GM04503 (cell line): ENCODE measurements around the gene TTC22.
"Not testable (repeated sequence)": the region's sequence is repeated elsewhere in the genome, so short reads cannot be mapped to it uniquely, and the experiment has no call there.

ENCODE experiments used
- DNase-seq: peaks from one replicate; pipeline ENCODE4 v3.0.0-alpha.2; 2012; ENCODE audit warnings: low read depth

TTC22 gene

DNA sequence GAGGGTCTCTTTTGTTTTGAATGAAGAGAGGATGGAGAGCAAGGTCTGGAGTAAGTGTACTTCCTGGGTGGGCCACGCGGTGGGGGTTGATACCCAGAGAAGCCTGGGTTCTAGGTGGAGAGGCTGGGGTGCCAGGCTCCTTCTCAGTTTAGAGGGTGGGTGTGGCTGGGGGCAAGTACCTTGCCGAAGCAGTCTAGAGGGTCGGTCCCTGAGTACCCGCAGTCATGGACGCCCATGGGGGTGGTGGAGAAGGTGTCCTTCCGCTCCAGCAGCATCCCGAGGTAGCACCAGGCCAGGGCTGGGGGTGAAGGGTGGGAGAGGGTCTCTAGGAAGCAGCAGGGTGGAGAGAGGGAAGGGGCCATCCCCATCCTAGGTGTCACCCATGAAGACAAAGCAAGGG, 14.3 kb downstream of the TTC22 start:
- DNase-seq, result no peak

DNA sequence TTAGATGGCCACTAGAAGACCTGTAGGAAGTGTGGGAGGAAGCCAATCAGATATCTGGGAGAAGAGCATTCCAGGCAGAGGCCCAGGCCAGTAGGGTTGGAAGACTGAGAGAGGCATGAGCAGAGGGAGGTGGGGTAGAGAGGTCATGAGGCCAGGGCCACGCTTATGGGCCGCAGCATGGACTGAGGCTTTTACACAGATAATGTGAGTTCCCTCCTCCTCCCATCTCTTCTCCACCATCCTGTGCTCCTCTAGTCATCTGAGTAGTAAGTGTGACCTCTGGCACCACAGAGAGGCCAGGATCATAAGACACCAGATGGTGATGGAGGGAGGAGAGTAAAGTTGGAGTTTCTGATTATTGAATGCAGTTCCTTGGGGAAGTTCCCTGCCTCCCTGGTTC, 17.1 kb downstream of the TTC22 start:
- no peak for DNase-seq

DNA sequence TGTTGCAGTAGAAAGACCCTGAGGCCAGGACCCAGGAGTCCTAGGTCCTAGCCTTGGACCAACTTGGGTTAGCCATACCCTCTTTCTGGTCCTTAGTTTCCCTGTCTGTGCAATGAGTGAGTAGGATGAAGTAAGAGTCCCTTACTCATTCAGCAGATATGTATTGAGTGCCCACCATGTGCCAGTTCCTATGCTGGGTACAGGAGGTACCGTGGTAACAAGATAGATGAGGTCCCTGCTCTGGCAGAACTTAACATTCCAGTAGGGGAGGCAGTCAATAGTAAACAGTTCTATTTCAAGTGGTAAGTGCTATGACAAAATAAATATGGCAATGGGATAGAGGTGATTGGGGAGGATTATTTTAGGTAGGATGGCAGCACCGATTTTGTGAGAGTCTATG, 18.5 kb downstream of the TTC22 start:
- no peak for DNase-seq

DNA sequence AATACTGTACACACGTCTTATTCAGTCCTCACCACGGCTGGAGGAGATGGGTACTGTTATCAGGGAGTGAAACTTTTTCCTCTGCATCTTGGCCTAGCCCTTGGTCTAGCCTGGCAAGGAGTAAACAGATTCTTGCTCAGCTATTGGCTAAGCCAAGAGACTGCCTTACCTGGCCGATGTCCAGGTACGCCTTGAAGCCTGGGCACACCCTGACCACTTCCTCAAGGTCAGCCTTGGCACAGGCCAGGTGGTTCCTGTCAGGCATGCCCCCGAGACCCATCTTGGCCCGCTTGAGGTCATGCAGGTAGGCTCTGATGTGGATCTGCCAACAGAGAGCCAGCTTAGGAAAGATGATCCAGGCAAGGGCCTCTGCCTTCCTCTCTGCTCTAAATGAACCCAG, 19.0 kb downstream of the TTC22 start:
- no peak for DNase-seq

DNA sequence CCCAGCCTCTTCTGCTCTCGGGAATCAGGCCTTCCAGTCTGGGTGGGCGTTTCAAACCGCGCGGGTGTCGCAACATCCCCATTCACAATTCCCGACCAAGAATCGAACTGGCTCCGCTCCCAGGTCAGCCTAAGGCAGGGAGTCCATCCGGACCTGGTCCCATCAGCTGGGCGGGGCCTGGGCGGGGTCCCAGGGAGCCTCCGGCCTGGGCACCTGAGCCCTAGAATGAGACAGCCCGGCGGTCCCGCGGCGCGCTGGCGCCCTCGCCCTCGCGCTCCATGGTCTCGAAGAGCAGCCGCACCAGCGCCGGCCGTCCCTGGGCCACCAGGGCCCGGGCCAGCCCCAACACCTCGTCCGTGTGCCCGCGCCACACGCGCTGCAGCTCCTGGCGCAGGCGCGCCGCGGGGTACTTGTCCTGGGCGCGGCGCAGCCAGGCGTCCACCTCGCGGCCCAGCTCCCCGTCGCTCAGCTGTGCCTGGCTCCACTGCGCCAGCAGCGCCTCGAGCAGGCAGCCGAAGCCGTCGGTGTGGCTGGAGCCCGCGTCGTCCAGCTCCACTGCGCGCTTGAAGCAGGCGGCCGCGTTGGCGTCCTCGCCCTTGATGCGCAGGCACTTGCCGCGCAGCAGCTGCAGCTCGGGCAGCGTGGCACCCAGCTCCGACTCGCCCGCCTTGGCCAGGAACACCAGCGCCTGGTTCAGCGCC, 19.9 kb downstream of the TTC22 start:
- no peak for DNase-seq

DNA sequence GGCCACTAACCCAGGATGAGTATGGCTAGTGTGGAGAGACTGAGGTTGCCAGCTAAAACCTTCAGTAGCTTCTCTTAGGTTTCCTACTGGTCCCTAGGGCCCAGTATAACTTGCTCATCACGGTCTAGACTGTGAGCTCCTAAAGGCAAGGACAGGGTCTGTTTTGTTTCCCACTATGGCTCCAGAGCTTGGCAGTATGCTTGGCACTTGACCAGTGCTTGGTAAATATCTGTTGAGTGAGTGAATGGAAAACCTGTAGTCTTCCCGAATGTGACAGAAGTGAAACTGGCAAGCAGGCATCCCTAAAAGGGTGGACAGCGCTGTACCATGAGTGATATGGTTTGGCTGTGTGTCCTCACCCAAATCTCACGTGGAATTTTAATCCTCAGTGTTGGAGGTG, 23.7 kb downstream of the TTC22 start:
- no peak for DNase-seq

DNA sequence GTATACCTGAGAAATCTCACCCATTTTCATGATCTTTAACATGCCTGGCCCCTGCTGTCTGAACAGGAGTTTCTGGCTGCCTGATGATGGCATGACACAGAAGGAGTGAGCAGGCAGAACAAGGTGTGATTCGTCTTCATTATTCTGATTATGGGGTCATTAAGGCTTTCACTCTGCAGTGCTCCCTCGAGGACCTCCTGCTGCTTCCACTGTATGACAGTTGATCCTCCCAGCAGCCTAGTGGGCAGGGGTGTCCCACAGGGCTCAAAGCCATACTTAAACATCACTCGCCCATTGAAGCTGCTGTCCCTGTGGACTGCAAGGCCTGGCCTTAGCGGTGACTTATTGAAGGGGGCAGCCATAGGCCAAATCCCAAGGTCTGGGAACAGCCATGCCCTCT, 24.1 kb downstream of the TTC22 start:
- no peak for DNase-seq

DNA sequence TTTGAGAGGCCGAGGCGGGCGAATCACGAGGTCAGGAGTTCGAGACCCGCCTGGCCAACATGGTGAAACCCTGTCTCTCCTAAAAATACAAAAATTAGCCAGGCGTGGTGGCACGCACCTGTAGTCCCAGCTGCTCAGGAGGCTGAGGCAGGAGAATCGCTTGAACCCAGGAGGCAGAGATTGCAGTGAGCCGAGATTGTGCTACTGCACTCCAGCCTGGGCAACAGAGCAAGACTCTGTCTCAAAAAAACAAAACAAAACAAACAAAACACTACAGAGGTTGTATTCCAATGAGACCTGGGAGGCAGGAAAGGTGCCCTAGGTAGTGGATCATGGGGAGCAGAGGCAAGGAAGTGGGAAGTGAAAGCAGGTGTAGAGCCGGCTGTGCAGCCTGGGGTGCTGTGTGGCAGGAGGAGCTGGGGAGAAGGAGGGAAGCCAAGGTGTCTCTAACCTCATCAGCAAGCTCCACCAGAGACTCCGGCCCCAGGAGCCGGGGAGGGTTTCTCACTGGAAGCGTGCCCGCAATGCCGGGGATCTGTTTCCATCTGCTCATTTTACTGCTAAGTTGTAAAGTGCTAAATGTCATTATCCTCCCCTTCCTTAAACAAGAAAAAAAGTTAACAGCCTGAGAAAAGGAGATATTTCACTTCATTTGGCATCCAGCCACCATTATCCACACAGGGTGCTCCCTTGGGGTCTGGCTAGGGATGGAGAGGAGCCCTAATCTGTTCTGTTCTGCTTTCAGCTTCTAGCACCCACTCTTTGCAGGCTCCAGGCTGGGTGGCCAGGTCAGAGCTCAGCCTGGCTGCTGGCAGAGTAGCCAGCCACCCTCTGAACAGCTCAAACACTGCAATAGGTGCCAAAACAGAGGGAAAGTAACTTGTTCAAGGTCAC, 25.0 kb downstream of the TTC22 start:
- DNase-seq, result not testable (repeated sequence)

DNA sequence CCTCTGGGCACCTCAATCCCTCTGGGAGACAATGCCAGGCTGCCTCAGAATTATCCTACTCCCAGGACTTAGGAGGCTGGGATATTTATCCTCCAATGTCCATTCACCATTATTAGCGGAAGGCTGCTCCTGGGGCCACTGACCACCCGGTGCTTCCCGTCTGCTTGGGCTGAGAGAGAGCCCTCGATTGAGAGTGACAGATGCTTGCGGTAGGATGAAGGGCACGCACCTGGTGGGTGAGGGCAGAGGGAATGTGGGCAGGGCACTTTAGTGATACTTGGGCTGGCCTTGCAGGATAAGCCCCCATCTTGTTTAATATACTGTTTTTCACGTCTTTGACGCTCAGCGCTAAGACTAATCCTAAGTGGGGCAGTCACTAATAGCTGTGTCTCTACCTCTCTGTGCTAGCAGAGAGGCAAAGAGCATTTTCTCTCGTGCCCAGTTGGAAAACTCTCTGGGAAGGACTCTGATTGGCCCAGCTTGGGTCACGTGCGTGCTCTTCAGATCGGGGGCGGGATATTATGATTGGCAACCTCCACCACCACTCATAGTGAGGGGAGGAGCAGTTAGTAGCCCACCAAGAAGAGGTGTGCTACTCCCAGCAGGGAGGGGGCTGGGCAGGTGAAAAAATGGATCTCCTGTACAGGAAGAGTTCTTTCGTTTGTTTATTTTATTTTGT, 26.2 kb downstream of the TTC22 start:
- no peak for DNase-seq

DNA sequence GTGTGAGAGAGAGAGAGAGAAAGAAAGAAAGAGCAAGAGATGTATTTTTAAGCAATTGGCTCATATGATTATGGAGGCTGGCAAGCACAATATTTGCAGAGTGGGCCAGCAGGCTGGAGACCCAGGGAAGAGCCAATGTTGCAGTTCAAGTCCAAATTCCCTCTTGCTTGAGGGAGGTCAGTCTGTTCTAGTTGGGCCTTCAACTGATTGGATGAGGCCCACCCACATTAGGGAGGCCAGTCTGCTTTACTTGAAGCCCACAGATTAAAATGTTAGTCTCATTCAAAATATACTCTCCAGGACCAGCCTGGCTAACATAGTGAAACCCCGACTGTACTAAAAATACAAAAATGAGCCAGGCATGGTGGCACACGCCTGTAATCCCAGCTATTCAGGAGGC, 28.2 kb downstream of the TTC22 start:
- DNase-seq, result no peak

DNA sequence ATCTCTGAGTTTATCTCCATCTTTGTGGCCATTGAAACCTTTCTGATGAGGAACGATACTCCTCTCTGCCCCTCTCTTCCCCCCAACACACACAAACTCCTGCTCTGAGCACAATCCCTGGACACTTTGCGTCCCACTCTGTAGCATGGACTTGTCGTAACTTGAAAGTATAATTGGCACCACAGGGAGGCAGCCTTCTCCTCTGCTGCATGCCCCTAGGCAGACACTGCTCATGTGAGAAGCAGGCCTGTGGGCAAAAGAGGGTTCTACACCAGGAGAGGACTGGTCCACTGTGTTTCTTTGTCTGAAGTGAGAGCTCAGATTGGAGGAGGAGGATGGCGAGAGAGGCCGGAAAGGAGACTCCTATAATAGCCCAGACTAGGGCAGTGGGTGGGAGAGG, 33.0 kb downstream of the TTC22 start:
- no peak for DNase-seq

DNA sequence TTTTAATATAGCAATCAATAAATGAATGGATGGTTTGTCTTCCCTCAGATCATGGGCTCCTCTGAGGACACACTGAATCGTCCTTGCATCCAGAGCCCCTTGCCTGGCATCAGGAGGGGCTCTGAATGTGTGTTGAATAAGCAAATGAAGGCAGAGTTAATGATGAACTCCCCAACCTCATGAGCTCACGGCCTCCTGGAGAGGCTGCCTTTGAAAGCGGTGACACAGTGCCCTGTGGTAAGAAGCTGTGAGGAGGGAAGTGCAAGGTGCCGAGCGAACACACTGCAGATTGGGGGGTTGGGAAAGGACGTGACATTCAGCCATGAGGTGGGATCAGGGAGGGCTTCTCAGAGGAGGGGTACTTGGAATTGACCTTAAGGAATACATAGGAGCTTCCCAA, 33.6 kb downstream of the TTC22 start:
- DNase-seq, result no peak

DNA sequence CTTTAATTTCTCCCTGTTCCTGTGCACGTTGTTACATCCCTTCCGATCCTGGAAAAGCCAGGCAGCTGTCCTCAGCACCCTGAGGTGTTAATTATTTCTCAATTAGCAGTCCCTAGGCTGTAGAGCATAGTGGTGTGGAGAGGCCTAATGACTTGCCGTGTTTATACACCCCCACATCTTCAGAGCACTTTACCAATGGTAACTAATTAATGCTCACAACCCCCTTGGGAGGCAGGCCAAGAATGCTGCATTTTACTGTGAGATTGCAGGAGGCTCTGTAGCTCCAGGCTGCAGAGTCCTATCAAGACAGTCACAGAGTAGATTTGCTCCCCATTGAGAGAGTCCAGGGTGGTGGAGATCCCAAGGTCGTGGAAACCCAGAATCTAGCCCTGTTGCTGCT, 34.4 kb downstream of the TTC22 start:
- DNase-seq, result no peak

DNA sequence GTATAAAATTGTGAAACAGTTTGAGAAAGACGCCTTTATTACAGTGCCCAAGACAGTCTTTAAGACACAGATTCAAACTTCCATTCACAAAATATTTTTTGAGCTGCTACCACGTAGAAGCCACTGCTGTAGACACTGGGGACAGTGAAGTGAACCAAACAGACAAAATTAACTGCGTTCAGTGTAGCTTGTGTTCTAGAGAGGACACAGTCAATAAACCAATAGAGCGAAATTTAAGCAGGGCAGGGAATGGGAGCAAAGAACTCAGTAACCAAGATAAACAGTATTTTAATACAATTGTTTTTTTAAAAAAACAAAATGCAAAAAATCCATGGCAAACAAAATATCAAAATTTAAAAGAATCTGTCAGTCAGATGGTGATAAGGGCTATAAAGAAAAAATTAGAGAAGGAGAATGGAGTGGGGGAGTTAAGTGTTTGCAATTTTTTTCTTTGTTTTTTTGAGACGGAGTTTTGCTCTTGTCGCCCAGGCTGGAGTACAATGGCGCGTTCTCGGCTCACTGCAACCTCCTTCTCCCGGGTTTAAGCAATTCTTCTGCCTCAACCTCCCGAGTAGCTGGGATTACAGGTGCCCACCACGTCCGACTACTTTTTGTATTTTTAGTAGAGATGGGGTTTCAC, 36.1 kb downstream of the TTC22 start:
- no peak for DNase-seq

DNA sequence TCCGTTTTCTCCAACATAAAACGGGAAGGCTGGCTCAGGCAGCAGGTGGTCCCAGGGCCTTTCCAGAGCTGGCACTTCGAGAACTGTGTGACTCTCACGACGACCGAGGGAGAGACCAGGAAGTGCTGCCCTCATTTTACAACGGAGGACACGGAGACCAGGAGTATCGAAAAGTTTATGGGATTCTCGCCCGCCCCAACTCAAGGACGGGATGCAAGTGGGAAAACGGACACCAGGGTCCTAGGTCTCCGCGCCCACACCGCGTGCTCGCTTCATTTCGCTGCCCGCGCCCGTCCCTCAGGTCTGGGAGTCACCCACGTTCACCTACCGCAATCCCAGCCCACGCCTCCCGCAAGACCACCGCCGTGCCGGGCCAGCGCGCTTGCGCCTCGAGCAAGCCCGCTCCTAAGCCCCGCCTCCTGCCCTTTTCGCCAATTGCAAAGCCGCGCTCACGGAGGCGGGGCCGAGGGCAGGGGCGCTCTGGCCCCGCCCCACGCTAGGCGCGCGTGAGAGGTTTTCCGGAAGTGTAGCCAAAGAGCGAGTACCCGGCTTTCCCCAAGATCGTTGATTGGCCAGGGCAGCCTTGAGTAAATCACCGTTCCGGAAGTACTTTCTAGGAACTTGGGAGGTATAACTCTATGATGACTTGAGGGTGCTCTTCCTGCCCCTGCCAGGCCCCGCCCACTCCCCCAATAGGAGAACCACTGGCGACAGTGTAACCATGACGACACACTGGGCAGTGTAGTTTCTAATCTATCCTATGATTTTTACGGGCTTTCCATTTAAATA, 36.8 kb downstream of the TTC22 start, which contains the start of gene PARS2:
Gene PARS2, minus strand, starts transcription at position 391 of the 789 bp plus-strand sequence. CDS start 5,362 bp downstream, outside the sequence.
- DNase-seq, result peak; percentile 99

DNA sequence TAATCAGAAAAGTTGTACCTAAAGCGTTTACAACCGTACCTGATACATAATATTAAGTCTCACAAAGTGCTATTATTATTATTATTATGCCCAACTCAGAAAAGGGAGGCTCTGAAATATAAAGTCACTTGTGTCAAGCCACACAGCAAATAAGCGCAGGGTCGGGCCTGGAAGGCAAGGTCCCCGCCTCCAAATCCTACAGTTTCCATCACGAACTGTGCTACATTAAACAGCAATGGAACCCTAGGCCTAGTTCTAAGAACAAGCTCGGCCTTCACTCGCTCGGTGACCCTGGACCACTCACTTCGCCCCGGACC, 37.3 kb downstream of the TTC22 start:
- DNase-seq, result no peak

DNA sequence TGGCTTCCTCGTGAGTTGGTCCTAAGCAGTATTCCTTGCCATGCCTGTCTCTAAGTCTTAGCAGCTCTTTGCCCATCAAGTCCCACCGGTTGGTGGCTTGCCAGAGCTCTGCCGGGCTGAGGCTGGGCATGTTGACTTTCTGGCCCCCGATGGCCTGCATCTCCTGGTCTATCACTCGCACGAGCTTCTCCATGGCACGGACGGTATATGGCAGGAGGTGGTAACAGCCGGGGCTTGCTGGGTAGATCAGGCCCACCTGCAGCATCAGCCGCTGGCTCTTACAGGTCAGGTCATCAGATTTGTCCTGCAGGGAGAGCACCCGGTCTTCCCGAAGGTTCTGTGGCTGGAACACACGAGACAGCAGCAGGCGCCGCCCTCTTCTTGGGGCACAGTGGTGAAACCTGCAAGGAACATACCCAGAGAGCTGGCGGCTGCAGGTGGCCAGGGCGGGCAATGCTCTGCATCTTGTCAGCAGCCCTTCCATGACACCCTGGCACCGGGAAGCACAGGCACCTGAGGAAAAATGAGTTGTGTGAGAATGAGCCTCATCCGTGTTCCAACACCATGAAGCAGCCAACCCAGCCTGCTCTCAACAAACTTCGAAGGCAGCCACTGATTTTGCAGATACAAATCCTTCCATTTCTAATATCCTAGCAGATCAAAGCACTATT, 42.3 kb downstream of the TTC22 start:
- no peak for DNase-seq

DNA sequence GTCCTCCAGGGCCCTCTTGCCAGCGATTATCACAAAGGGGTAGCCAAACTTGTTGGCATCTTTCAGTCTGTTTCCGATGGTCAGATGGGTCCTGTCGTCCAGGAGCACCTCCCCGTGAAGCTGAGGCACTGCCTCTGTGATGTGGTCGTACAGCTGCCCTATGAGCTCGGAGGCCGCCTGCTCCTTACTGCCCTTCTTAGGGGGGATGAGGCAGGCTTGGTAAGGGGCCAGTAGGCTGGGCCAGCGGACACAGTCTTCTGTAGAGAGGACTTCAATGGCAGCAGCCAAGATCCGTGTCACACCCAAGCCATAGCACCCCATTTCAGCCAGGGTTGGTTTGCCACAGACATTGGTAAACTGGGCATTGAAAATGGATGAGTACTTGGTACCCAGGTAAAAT, 43.3 kb downstream of the TTC22 start:
- no peak for DNase-seq

DNA sequence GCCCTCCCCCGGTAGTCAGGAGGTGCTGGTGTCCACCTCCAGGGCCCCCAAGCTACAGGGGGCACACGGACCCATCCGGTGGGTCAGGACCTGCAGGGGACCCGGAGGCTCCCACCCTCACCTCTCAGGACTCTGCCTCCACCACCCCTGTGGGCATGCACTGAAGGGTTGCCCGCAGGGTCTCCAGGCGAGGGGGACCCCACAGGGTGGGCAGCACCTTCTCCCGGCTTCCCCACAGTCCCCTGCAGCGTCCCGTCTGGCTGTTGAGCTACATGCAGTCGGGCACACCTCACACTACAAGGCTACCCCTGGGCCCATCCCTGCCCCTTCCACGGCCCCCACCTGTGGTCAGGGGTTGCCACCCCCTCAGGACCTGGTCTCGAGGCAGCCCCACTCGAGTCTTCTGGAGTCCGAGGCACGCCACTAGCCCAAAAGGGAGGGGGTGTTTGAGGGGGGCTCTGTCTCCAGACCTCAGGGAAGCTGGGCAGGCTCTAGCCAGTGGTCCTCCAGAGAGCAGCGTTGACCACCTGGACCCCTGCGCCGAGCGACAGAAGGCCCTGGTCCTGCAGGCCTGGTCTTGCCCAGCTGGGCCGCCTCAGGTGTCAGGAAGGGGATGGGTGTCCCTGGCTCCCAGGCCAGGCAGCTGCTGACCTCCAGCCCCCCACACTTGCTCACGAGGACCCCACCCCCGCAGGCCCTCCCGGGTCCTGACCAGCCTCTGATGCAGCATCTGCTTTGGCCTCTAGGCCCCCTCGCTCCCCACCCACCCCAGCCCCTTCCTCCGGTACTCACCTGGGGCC, 46.4 kb downstream of the TTC22 start:
- no peak for DNase-seq

DNA sequence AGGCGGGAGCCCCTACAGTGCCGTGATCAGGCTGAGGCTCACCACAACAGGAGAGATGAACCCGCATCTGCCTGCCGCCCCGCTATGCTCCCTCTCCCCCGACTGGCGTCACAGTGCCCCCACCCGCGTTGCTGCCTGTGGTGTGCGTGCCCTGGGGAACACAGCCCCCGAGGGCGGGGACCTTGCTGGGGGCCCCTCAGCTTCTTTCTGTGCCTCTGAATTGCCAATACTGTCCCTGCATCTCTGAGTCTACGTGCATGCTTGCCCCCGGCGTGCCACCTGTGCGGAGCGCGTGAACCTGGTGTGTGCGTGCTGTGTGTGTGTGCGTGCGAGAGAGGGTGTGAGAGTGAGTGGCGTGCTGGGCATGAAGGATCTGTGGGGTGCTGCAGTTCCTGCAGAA, 47.1 kb downstream of the TTC22 start:
- DNase-seq, result no peak
